ENCODE measurements around the gene POMT1. TPM values are rescaled to one million over a fixed set of nuclear protein-coding genes. Genes with fewer than 3 reads are reported as not detected.

Gene POMT1
- total RNA-seq, 1 donor from 2014 or later, result 31.1 TPM

GRCh38 chr9:131500939-131501541 lies 1.7 kb upstream of the POMT1 start:
- no peaks in the 10 kb centered on the region for H3K9me3 ChIP-seq (ENCODE audit: low read depth)
- H3F3A ChIP-seq (ENCODE audit: low read depth), result peaks cover 72% of the 10 kb centered on the region
- DNase-seq (ENCODE audit: low spot score), result no peak
- H3K9ac ChIP-seq, result no peak overlapping the region
- Mint-ChIP-seq H3K36me3 (peaks cover 25% of the 10 kb centered on the region), H3K4me1 (peaks cover 29% of the 10 kb centered on the region), H3K27ac (peak overlapping the region; percentile 66), H3K4me3 (peak overlapping the region; percentile 97), H3K27me3 (ENCODE audit: insufficient read depth, low read depth) (peaks cover 24% of the 10 kb centered on the region), H3K9me3 (no peaks in the 10 kb centered on the region)
- H2AFZ ChIP-seq (replicated peaks), result no peak overlapping the region
- peaks cover 7% of the 10 kb centered on the region for H3K36me3 ChIP-seq
- H3K27me3 ChIP-seq, result no peaks in the 10 kb centered on the region
- H4K20me1 ChIP-seq (ENCODE audit: low read depth), result peaks cover 54% of the 10 kb centered on the region
- TF ChIP-seq EZH2phosphoT487 (IDR thresholded peaks at IDR 0.05) (no peak), CTCF (IDR thresholded peaks at IDR 0.05) (no peak), EZH2 (IDR thresholded peaks at IDR 0.05) (no peak)
- peaks cover 4% of the 10 kb centered on the region for H3K4me1 ChIP-seq
- no peak overlapping the region for H3K4me2 ChIP-seq
- H3K4me3 ChIP-seq, result no peak overlapping the region
- H3K79me2 ChIP-seq (ENCODE audit: low read depth), result peaks cover 22% of the 10 kb centered on the region
- H3K27ac ChIP-seq, result peak overlapping the region; percentile 54

- TF ChIP-seq EZH2phosphoT487 (IDR thresholded peaks at IDR 0.05) (no peak), CTCF (IDR thresholded peaks at IDR 0.05) (no peak), EZH2 (IDR thresholded peaks at IDR 0.05) (no peak)
- no peak overlapping the region for H3K27ac ChIP-seq
- peak overlapping the region; percentile 83 for H3K4me2 ChIP-seq
- no peaks in the 10 kb centered on the region for H3K9me3 Mint-ChIP-seq
- H4K20me1 ChIP-seq (ENCODE audit: low read depth), result peaks cover 27% of the 10 kb centered on the region
- peaks cover 4% of the 10 kb centered on the region for H3K36me3 ChIP-seq
- H3K27me3 Mint-ChIP-seq (ENCODE audit: insufficient read depth, low read depth), result peaks cover 24% of the 10 kb centered on the region
- peaks cover 29% of the 10 kb centered on the region for H3K36me3 Mint-ChIP-seq
- H3K4me1 ChIP-seq, result peaks cover 7% of the 10 kb centered on the region
- H3K27ac Mint-ChIP-seq, result no peak overlapping the region
- H3K4me3 Mint-ChIP-seq, result peak overlapping the region; percentile 97
- peak; percentile 23 for DNase-seq (ENCODE audit: low spot score)
- H3K79me2 ChIP-seq (ENCODE audit: low read depth), result peaks cover 28% of the 10 kb centered on the region
- peak overlapping the region; percentile 54 for H3K9ac ChIP-seq
- H2AFZ ChIP-seq (replicated peaks), result no peak overlapping the region
- peak overlapping the region; percentile 94 for H3K4me3 ChIP-seq
- H3K27me3 ChIP-seq, result no peaks in the 10 kb centered on the region
- peaks cover 46% of the 10 kb centered on the region for H3F3A ChIP-seq (ENCODE audit: low read depth)
- H3K9me3 ChIP-seq (ENCODE audit: low read depth), result no peaks in the 10 kb centered on the region
- H3K4me1 Mint-ChIP-seq, result peaks cover 29% of the 10 kb centered on the region
These were observed 1.1 kb downstream of the POMT1 start for GRCh38 chr9:131503626-131504465.

DNA sequence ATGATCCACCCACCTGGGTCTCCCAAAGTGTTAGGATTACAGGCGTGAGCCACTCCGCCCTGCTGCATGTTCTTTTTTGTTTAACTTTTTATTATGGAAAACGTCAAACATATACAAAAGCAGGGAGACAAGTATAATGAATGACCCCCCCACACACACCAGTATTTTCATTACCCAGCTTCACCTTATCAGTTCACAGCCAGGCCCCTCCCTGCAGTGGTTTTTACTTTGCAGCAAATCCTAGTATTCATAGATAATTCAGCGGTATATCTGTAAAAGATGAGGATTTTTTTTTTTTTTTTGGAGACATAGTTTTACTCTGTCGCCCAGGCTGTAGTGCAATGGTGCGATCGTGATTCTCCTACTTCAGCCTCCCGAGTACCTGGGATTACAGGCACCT lies 2.3 kb downstream of the POMT1 start:
- Histone ChIP-seq H3K4me1 (peaks cover 7% of the 10 kb centered on the region), H3K79me2 (ENCODE audit: low read depth) (peaks cover 28% of the 10 kb centered on the region), H3K36me3 (peaks cover 4% of the 10 kb centered on the region), H3K4me2 (no peak overlapping the region), H3K27me3 (no peaks in the 10 kb centered on the region), H3K27ac (no peak overlapping the region), H3F3A (ENCODE audit: low read depth) (peaks cover 34% of the 10 kb centered on the region), H3K9ac (no peak overlapping the region), H3K4me3 (no peak overlapping the region), H4K20me1 (ENCODE audit: low read depth) (peaks cover 26% of the 10 kb centered on the region), H2AFZ (replicated peaks) (no peak overlapping the region), H3K9me3 (ENCODE audit: low read depth) (no peaks in the 10 kb centered on the region)
- Mint-ChIP-seq H3K27me3 (ENCODE audit: insufficient read depth, low read depth) (peaks cover 21% of the 10 kb centered on the region), H3K4me3 (peak overlapping the region; percentile 97), H3K4me1 (peaks cover 29% of the 10 kb centered on the region), H3K9me3 (no peaks in the 10 kb centered on the region), H3K36me3 (peaks cover 26% of the 10 kb centered on the region), H3K27ac (no peak overlapping the region)
- DNase-seq (ENCODE audit: low spot score), result no peak
- TF ChIP-seq CTCF (IDR thresholded peaks at IDR 0.05) (no peak), EZH2phosphoT487 (IDR thresholded peaks at IDR 0.05) (no peak), EZH2 (IDR thresholded peaks at IDR 0.05) (no peak)
